ELR (cell line): ENCODE results near the gene C1orf141.
"Not testable (repeated sequence)": the region's sequence is repeated elsewhere in the genome, so short reads cannot be mapped to it uniquely, and the experiment has no call there.

Experiments
- DNase-seq: peaks from one replicate; pipeline ENCODE4 v3.0.0-alpha.2; 2015; ENCODE audit warnings: low read depth

The C1orf141 gene

GRCh38 chr1:67085326-67085725 is 49.4 kb downstream of the C1orf141 start:
- no peak for DNase-seq

- no peak for DNase-seq
These were observed 49.9 kb downstream of the C1orf141 start for GRCh38 chr1:67084765-67085318.

GRCh38 chr1:67078291-67078690 is 56.5 kb downstream of the C1orf141 start:
- no peak for DNase-seq

- DNase-seq, result no peak
These were observed 57.2 kb downstream of the C1orf141 start for GRCh38 chr1:67077593-67077992.

GRCh38 chr1:67072749-67073148 is 62.0 kb downstream of the C1orf141 start:
- no peak for DNase-seq

- not testable (repeated sequence) for DNase-seq
These were observed 67.1 kb downstream of the C1orf141 start for GRCh38 chr1:67067655-67068054.

GRCh38 chr1:67062412-67062811 is 72.4 kb downstream of the C1orf141 start:
- no peak for DNase-seq

- peak; percentile 33 for DNase-seq
These were observed 73.5 kb downstream of the C1orf141 start for GRCh38 chr1:67061266-67061665.

GRCh38 chr1:67060811-67061218 is 74.0 kb downstream of the C1orf141 start:
- peak; percentile 97 for DNase-seq

- DNase-seq, result peak; percentile 33
These were observed 75.4 kb downstream of the C1orf141 start for GRCh38 chr1:67059346-67059745.

GRCh38 chr1:67058761-67059160 is 76.0 kb downstream of the C1orf141 start:
- DNase-seq, result peak; percentile 58

GRCh38 chr1:67058242-67058641 is 76.5 kb downstream of the C1orf141 start:
- DNase-seq, result no peak

- peak; percentile 71 for DNase-seq
These were observed 80.7 kb downstream of the C1orf141 start, which contains the start of gene SLC35D1 for GRCh38 chr1:67053785-67054772. TSS of gene SLC35D1 (minus strand) at chr1:67054148. CDS start at chr1:67054013, 135 bp downstream.

GRCh38 chr1:67053535-67053784 is 81.3 kb downstream of the C1orf141 start:
- DNase-seq, result no peak

GRCh38 chr1:67052741-67053534 is 81.8 kb downstream of the C1orf141 start:
- peak; percentile 65 for DNase-seq

- no peak for DNase-seq
These were observed 83.6 kb downstream of the C1orf141 start for GRCh38 chr1:67051196-67051595.

- peak; percentile 18 for DNase-seq
These were observed 90.0 kb downstream of the C1orf141 start for GRCh38 chr1:67044631-67045270.

GRCh38 chr1:67043366-67043765 is 91.4 kb downstream of the C1orf141 start:
- DNase-seq, result no peak
